ENCODE results near the gene PALM3. TPM values are rescaled to one million over a fixed set of nuclear protein-coding genes. Genes with fewer than 3 reads are reported as not detected.
"Not testable (repeated sequence)": the region's sequence is repeated elsewhere in the genome, so short reads cannot be mapped to it uniquely, and the experiment has no call there.

Gene PALM3
- total RNA-seq, 2 experiments from 2014 or later = not detected

GRCh38 chr19:14050961-14051360 lies 10.9 kb downstream of the PALM3 start:
- POLR2A ChIA-PET = not testable (repeated sequence)
- CTCF ChIA-PET = interaction anchor here (1.2 to 2.6 kb wide), 2 partner anchors 8 to 170 kb away, joined by 3 to 5 read pairs; no protein-coding TSS in a partner anchor

- ChIA-PET POLR2A (no interaction called here), CTCF (interaction anchor here (0.7 to 1.2 kb wide), 2 partner anchors 170 to 183 kb away, joined by 3 read pairs; no protein-coding TSS in a partner anchor)
Measured at GRCh38 chr19:14050512-14050911, 11.4 kb downstream of the PALM3 start.

- POLR2A ChIA-PET = interaction anchor here (0.7 kb wide), 3 partner anchors 24 to 186 kb away, joined by 3 to 4 read pairs (median 3); no protein-coding TSS in a partner anchor
- CTCF ChIA-PET = interaction anchor here (0.5 to 3.8 kb wide), 17 partner anchors 10 to 172 kb away, joined by 3 to 34 read pairs (median 3); partner anchors contain the start of gene MISP3
Measured at GRCh38 chr19:14048443-14049153, 13.3 kb downstream of the PALM3 start.

GRCh38 chr19:14047866-14048265 lies 14.0 kb downstream of the PALM3 start:
- CTCF ChIA-PET = interaction anchor here (0.5 to 3.8 kb wide), 12 partner anchors 9 to 172 kb away, joined by 3 to 34 read pairs (median 4); partner anchors contain the start of gene MISP3
- POLR2A ChIA-PET = not testable (repeated sequence)

- CTCF ChIA-PET = interaction anchor here (0.6 to 3.1 kb wide), 11 partner anchors 9 to 931 kb away, joined by 3 to 17 read pairs (median 3); partner anchors contain the start of genes C19orf53 and IL27RA
- POLR2A ChIA-PET = not testable (repeated sequence)
Measured at GRCh38 chr19:14042659-14043608, 18.9 kb downstream of the PALM3 start.

- POLR2A ChIA-PET = no interaction called here
- CTCF ChIA-PET = interaction anchor here (0.8 to 1.9 kb wide), 3 partner anchors 9 to 32 kb away, joined by 3 to 4 read pairs (median 3); no protein-coding TSS in a partner anchor
Measured at GRCh38 chr19:14039181-14039580, 22.7 kb downstream of the PALM3 start.

GRCh38 chr19:14035706-14036105 lies 26.2 kb downstream of the PALM3 start:
- POLR2A ChIA-PET = interaction anchor here (0.6 to 0.7 kb wide), 2 partner anchors 155 to 326 kb away, joined by 3 read pairs; no protein-coding TSS in a partner anchor
- CTCF ChIA-PET = interaction anchor here (0.7 to 0.9 kb wide), 2 partner anchors 13 to 37 kb away, joined by 3 to 4 read pairs; no protein-coding TSS in a partner anchor

GRCh38 chr19:14035159-14035558 lies 26.7 kb downstream of the PALM3 start:
- POLR2A ChIA-PET = interaction anchor here (0.6 to 0.7 kb wide), 2 partner anchors 154 to 327 kb away, joined by 3 read pairs; no protein-coding TSS in a partner anchor
- CTCF ChIA-PET = interaction anchor here (1.5 kb wide), 1 partner anchor 62 kb away, joined by 4 read pairs; no protein-coding TSS in a partner anchor

GRCh38 chr19:14033946-14034345 lies 27.9 kb downstream of the PALM3 start:
- ChIA-PET CTCF (interaction anchor here (0.7 to 1.5 kb wide), 5 partner anchors 15 to 448 kb away, joined by 3 to 4 read pairs (median 3); no protein-coding TSS in a partner anchor), POLR2A (no interaction called here)

GRCh38 chr19:14031719-14032480 lies 30.0 kb downstream of the PALM3 start, which contains the start of gene IL27RA:
Gene IL27RA, plus strand, starts transcription at chr19:14031762. Its CDS starts 111 bp downstream, at chr19:14031873.
- ChIA-PET POLR2A (interaction anchor here (0.6 to 2.0 kb wide), 10 partner anchors 10 to 195 kb away, joined by 3 to 11 read pairs (median 4); partner anchors contain the start of gene RFX1), CTCF (interaction anchor here (0.6 to 2.4 kb wide), 23 partner anchors 10 to 911 kb away, joined by 3 to 17 read pairs (median 4); partner anchors contain the start of genes ASF1B and MISP3)

- CTCF ChIA-PET = interaction anchor here (0.6 to 2.4 kb wide), 22 partner anchors 9 to 910 kb away, joined by 3 to 17 read pairs (median 4); partner anchors contain the start of genes ASF1B and MISP3
- POLR2A ChIA-PET = interaction anchor here (0.6 to 2.0 kb wide), 8 partner anchors 9 to 126 kb away, joined by 3 to 11 read pairs (median 4); partner anchors contain the start of gene RFX1
Measured at GRCh38 chr19:14030997-14031718, 30.7 kb downstream of the PALM3 start.

- POLR2A ChIA-PET = no interaction called here
- CTCF ChIA-PET = interaction anchor here (0.9 kb wide), 1 partner anchor 30 kb away, joined by 3 read pairs; no protein-coding TSS in a partner anchor
Measured at GRCh38 chr19:14028901-14029300, 33.0 kb downstream of the PALM3 start.

GRCh38 chr19:14027856-14028450 lies 33.9 kb downstream of the PALM3 start, which contains the start of gene RLN3:
Gene RLN3, plus strand, starts transcription at chr19:14028148. Its CDS starts 57 bp downstream, at chr19:14028205.
- CTCF ChIA-PET = interaction anchor here (0.9 kb wide), 1 partner anchor 31 kb away, joined by 3 read pairs; no protein-coding TSS in a partner anchor
- POLR2A ChIA-PET = no interaction called here

GRCh38 chr19:14026652-14027192 lies 35.2 kb downstream of the PALM3 start:
- CTCF ChIA-PET, POLR2A ChIA-PET: not testable (repeated sequence)

GRCh38 chr19:14023404-14024235 lies 38.3 kb downstream of the PALM3 start:
- CTCF ChIA-PET = interaction anchor here (0.7 kb wide), 1 partner anchor 37 kb away, joined by 3 read pairs; no protein-coding TSS in a partner anchor
- POLR2A ChIA-PET = no interaction called here

Measured in activated CD8-positive, alpha-beta memory T cell treated with anti-CD3 and anti-CD28 coated beads for 36 hours (primary cell).